Measurements from ENCODE around the gene ENTR1.
"Not testable (repeated sequence)": the region's sequence is repeated elsewhere in the genome, so short reads cannot be mapped to it uniquely, and the experiment has no call there.

The ENTR1 gene

GRCh38 chr9:136419092-136419420, 8.6 kb upstream of the ENTR1 start:
- DNase-seq (ENCODE audit: low read depth) = no peak

- DNase-seq (ENCODE audit: low read depth) = no peak
Observed at GRCh38 chr9:136418182-136419091, 8.0 kb upstream of the ENTR1 start.

- no peak for DNase-seq (ENCODE audit: low read depth)
Observed at GRCh38 chr9:136416914-136417313, 6.5 kb upstream of the ENTR1 start.

GRCh38 chr9:136416427-136416826, 6.0 kb upstream of the ENTR1 start:
- no peak for DNase-seq (ENCODE audit: low read depth)

- DNase-seq (ENCODE audit: low read depth) = no peak
Observed at GRCh38 chr9:136412962-136413361, 2.5 kb upstream of the ENTR1 start.

GRCh38 chr9:136411378-136411777, 964 bp upstream of the ENTR1 start:
- DNase-seq (ENCODE audit: low read depth) = no peak

GRCh38 chr9:136409557-136410455, 608 bp downstream of the ENTR1 start:
- no peak for DNase-seq (ENCODE audit: low read depth)

- no peak for DNase-seq (ENCODE audit: low read depth)
Observed at GRCh38 chr9:136407911-136408310, 2.5 kb downstream of the ENTR1 start.

- DNase-seq (ENCODE audit: low read depth) = not testable (repeated sequence)
Observed at GRCh38 chr9:136407061-136407460, 3.4 kb downstream of the ENTR1 start.

GRCh38 chr9:136405904-136406303, 4.5 kb downstream of the ENTR1 start:
- not testable (repeated sequence) for DNase-seq (ENCODE audit: low read depth)

- DNase-seq (ENCODE audit: low read depth) = no peak
Observed at GRCh38 chr9:136405481-136405880, 4.9 kb downstream of the ENTR1 start.

- DNase-seq (ENCODE audit: low read depth) = no peak
Observed at GRCh38 chr9:136404801-136405136, 5.6 kb downstream of the ENTR1 start.

GRCh38 chr9:136403915-136404800, 6.3 kb downstream of the ENTR1 start:
- DNase-seq (ENCODE audit: low read depth) = no peak

GRCh38 chr9:136403538-136403914, 6.9 kb downstream of the ENTR1 start:
- peak; percentile 41 for DNase-seq (ENCODE audit: low read depth)

- DNase-seq (ENCODE audit: low read depth) = no peak
Observed at GRCh38 chr9:136402067-136402466, 8.3 kb downstream of the ENTR1 start.

- no peak for DNase-seq (ENCODE audit: low read depth)
Observed at GRCh38 chr9:136401173-136401922, 9.1 kb downstream of the ENTR1 start.

GRCh38 chr9:136400038-136400834, 10.2 kb downstream of the ENTR1 start, which contains the start of gene SNAPC4:
Gene SNAPC4 (minus strand): TSS chr9:136400170. CDS start chr9:136398428, 1,742 bp downstream.
- peak; percentile 63 for DNase-seq (ENCODE audit: low read depth)

GRCh38 chr9:136399176-136400037, 11.0 kb downstream of the ENTR1 start:
- no peak for DNase-seq (ENCODE audit: low read depth)

GRCh38 chr9:136398286-136398685, 12.1 kb downstream of the ENTR1 start:
- DNase-seq (ENCODE audit: low read depth) = no peak
